ENCODE results near the gene TLR3.

DNA sequence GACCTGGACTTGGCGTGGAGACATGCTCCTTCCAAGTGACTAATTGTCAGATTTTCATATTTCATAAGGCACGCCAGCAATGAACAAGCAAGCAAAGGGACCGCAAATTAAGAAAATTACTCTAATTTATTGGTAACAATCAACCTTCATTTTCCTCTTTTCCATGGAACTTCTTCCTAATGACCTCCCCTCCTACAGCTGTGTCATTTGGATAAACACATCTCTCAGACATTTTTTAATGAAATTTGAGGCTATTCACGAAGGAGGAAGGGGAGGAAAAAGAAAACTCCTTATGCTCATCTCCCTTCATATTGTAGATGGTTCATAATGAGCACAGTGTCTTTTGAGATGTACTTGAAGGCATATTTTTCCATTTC, 38.6 kb upstream of the TLR3 start:
- TF ChIP-seq POLR2A (IDR thresholded peaks at IDR 0.05), result no peak
- TF ChIP-seq, protein P1, sequence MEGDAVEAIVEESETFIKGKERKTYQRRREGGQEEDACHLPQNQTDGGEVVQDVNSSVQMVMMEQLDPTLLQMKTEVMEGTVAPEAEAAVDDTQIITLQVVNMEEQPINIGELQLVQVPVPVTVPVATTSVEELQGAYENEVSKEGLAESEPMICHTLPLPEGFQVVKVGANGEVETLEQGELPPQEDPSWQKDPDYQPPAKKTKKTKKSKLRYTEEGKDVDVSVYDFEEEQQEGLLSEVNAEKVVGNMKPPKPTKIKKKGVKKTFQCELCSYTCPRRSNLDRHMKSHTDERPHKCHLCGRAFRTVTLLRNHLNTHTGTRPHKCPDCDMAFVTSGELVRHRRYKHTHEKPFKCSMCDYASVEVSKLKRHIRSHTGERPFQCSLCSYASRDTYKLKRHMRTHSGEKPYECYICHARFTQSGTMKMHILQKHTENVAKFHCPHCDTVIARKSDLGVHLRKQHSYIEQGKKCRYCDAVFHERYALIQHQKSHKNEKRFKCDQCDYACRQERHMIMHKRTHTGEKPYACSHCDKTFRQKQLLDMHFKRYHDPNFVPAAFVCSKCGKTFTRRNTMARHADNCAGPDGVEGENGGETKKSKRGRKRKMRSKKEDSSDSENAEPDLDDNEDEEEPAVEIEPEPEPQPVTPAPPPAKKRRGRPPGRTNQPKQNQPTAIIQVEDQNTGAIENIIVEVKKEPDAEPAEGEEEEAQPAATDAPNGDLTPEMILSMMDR (IDR thresholded peaks at IDR 0.05 in 8 of 11, conservative IDR thresholded peaks at IDR 0.05 in 3 of 11), result no peak
